Measurements from ENCODE around the gene DYNLT2B.
A peak's percentile ranks its signal among the peaks of the same experiment; 100 is the strongest.
"Not testable (repeated sequence)": the region's sequence is repeated elsewhere in the genome, so short reads cannot be mapped to it uniquely, and the experiment has no call there.

DYNLT2B gene

GRCh38 chr3:196326936-196327335, 8.9 kb upstream of the DYNLT2B start:
- DNase-seq (ENCODE audit: low read depth): no peak

- no peak for DNase-seq (ENCODE audit: low read depth)
Observed at GRCh38 chr3:196323691-196324090, 5.7 kb upstream of the DYNLT2B start.

DNA sequence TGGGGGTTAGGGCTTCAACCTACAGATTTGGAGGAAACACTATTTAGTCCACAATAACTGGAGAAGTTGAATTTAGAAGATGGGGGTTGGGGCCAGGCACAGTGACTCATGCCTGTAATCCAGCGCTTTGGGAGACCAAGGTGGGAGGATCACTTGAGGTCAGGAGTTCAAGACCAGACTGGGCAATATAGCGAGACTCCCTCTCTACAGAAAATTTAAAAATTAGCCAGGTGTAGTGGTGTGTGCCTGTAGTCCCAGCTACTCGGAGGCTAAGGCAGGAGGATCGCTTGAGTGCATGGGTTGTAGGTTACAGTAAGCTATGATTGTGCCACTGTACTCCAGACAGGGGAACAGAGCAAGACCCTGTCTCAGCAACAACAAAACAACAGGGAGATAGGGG, 5.0 kb upstream of the DYNLT2B start:
- DNase-seq (ENCODE audit: low read depth): no peak

- DNase-seq (ENCODE audit: low read depth): no peak
Observed at GRCh38 chr3:196321162-196321561, 3.1 kb upstream of the DYNLT2B start.

DNA sequence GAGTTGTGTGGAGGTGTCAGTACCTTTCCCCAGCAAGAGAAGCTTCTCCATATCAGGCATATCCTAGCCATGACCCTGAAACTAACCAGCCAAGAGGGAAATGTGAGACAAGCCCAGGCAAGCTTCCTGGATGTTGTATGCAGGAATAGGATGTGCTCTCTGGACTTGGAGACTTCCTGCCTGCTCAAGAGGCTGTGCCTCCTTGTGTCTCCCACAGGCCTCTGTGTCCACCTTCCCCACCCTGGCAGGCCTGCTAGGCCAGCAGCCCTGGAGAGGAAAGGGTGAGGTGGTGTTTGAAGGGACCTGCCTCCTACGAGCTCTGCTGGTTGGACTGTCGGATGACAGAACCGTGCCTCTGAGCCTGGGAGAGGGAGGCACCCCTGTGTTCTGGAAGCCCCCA, 2.1 kb upstream of the DYNLT2B start:
- no peak for DNase-seq (ENCODE audit: low read depth)

- not testable (repeated sequence) for DNase-seq (ENCODE audit: low read depth)
Observed at GRCh38 chr3:196316799-196317686, 997 bp downstream of the DYNLT2B start.

DNA sequence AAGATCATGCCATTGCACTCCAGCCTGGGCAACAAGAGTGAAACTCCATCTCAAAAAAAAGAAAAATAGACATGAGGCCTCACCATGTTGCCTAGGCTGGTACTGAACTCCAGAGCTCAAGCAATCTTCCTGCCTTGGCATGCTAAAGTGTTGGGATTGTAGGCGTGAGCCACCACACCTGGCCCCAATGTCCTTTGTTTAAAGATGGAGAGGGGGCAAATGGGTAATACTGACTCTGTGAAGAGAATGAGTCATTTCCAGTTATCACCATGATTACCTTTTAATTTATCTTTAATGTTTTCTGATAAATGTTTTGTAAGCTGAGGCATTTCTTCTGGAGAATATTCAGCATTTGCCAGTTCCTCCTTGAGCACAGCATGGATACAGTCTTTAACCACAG, 2.2 kb downstream of the DYNLT2B start:
- no peak for DNase-seq (ENCODE audit: low read depth)

DNA sequence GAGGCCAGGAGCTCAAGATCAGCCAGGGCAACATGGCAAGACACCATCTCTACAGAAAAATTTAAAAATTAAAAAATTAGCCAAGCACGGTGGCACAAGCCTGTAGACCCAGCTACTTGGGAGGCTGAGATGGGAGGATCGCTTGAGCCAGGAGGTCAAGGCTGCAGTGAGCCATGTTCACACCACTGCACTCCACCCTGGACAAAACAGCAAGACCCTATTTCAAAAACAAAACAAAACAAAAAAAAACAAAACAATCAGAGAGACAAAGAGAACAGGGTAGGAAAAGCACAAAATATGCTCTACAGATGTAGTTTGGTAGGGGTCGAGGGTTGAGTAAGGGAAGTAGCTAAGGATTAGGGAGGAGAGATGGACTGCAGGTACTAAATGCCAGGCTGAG, 3.4 kb downstream of the DYNLT2B start:
- DNase-seq (ENCODE audit: low read depth): no peak

DNA sequence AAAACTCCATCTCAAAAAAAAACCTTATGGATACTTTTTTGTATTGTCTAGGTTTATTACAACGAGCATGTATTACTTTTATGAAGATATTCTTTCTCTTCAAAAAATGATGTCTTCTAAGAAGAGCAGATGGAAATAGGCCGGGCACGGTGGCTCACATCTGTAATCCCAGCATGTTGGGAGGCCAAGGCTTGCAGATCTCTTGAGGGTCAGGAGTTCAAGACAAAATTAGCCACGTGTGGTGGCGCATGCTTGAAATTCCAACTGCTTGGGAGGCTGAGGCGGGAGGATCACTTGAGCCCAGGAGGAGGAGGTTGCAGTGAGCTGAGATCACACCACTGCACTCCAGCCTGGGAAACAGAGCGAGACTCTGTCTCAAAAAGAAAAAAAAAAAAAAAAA, 4.0 kb downstream of the DYNLT2B start:
- DNase-seq (ENCODE audit: low read depth): not testable (repeated sequence)

- DNase-seq (ENCODE audit: low read depth): not testable (repeated sequence)
Observed at GRCh38 chr3:196302960-196303359, 15.1 kb downstream of the DYNLT2B start.

- DNase-seq (ENCODE audit: low read depth): not testable (repeated sequence)
Observed at GRCh38 chr3:196302551-196302950, 15.5 kb downstream of the DYNLT2B start.

- DNase-seq (ENCODE audit: low read depth): no peak
Observed at GRCh38 chr3:196298521-196298920, 19.5 kb downstream of the DYNLT2B start.

GRCh38 chr3:196292286-196292923, 25.6 kb downstream of the DYNLT2B start:
- DNase-seq (ENCODE audit: low read depth): no peak

GRCh38 chr3:196288141-196288460, 29.9 kb downstream of the DYNLT2B start:
- DNase-seq (ENCODE audit: low read depth): no peak

- DNase-seq (ENCODE audit: low read depth): peak; percentile 93
Observed at GRCh38 chr3:196287440-196288140, 30.4 kb downstream of the DYNLT2B start, which contains the start of gene PCYT1A. PCYT1A (minus strand) TSS chr3:196287726; CDS start chr3:196270531, 17,195 bp downstream.

DNA sequence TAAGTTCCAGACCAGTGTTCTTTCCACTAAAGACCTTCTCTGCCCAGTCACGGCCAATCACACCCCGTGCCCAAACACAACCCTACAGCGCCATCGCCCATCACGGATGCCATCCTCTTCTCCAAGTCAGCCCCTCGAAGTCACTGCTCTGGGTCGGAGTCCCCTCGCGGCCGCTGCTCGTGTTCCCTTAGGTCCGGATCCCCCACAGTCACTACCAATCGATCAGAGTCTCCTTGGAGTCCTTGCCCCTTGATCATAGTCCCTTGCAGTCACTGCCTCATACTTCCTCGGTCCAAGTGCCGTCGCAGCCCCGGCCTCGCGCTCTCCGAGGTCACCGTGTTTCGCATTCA, 31.0 kb downstream of the DYNLT2B start:
- no peak for DNase-seq (ENCODE audit: low read depth)

DNA sequence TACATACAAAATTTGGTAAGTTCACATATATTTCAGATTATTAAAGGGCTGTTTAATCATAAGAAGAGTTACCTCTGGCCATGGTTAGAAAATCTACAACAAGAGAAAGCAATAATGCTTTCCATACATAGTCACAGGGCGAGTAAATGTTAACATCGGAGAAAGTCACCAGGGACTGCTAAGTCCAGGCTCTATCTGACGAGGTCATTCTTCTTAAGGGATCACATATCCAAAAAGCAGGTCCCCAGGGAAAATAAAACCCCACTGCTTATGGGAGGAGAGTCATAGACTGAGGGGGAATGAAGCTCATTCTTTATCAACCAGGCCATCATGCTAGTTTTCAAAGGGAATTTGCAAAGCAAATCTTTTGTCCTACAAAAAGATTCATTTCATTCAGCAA, 33.6 kb downstream of the DYNLT2B start:
- DNase-seq (ENCODE audit: low read depth): no peak

GRCh38 chr3:196281962-196282361, 36.1 kb downstream of the DYNLT2B start:
- DNase-seq (ENCODE audit: low read depth): no peak

- no peak for DNase-seq (ENCODE audit: low read depth)
Observed at GRCh38 chr3:196280689-196281440, 37.2 kb downstream of the DYNLT2B start.

DNA sequence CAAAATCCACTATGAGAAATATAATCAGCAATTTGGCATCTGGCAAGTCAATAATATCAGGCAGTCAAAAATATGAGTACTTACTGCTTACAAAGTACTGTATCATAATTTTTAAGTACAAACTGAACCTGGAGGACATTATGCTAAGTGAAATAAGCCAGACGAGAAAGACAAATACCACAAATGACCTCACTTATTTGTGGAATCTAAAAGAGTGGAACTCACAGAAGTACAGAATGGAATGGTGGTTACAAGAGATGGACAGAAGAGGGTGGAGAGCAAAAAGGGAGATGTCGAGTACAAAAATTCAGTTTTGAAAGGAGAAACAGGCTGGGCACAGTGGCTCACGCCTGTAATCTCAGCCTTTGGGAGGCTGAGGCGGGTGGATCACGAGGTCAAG, 42.9 kb downstream of the DYNLT2B start:
- DNase-seq (ENCODE audit: low read depth): no peak

DNA sequence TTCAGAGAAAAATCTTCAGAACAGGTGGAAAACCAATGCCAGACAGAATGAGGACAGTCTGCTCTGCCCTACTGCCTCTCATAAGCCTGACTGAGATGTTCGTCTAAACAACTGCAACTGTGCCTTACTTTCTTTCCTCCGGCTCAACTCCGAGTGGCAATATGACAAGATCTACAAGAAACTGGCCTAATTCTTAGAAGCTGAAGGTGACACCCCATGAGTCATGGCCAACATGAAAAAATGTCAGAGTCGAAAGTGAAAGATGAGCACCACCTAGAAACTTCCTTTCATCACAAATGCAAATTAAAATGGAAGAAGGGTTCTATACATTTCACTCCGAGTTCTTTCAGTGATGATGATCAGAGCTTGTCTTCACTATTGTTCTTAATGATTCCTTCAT, 43.5 kb downstream of the DYNLT2B start:
- no peak for DNase-seq (ENCODE audit: low read depth)

- no peak for DNase-seq (ENCODE audit: low read depth)
Observed at GRCh38 chr3:196273655-196274054, 44.4 kb downstream of the DYNLT2B start.
